Activated naive CD4-positive, alpha-beta T cell treated with Interleukin-2 at 50 U/mL for 16 hours (primary cell): ENCODE results near the gene GPR39.

Source experiments
- DNase-seq: peaks from one replicate; pipeline ENCODE4 v3.0.0-alpha.2; 2020

GPR39 gene

GRCh38 chr2:132581591-132581990, 165.0 kb downstream of the GPR39 start:
- no peak for DNase-seq

- no peak for DNase-seq
Measured at GRCh38 chr2:132581991-132582738, 165.6 kb downstream of the GPR39 start.

- DNase-seq: no peak
Measured at GRCh38 chr2:132583666-132584360, 167.2 kb downstream of the GPR39 start.

GRCh38 chr2:132584976-132585817, 168.6 kb downstream of the GPR39 start:
- DNase-seq: no peak

GRCh38 chr2:132586101-132586511, 169.5 kb downstream of the GPR39 start:
- DNase-seq: no peak

GRCh38 chr2:132586835-132587234, 170.2 kb downstream of the GPR39 start:
- no peak for DNase-seq

GRCh38 chr2:132588576-132588975, 172.0 kb downstream of the GPR39 start:
- no peak for DNase-seq

- DNase-seq: no peak
Measured at GRCh38 chr2:132589111-132589830, 172.7 kb downstream of the GPR39 start.

- no peak for DNase-seq
Measured at GRCh38 chr2:132589966-132590365, 173.4 kb downstream of the GPR39 start.

GRCh38 chr2:132593171-132593570, 176.6 kb downstream of the GPR39 start:
- DNase-seq: no peak

GRCh38 chr2:132595186-132595585, 178.6 kb downstream of the GPR39 start:
- no peak for DNase-seq

- no peak for DNase-seq
Measured at GRCh38 chr2:132595693-132596092, 179.1 kb downstream of the GPR39 start.

GRCh38 chr2:132597166-132597565, 180.6 kb downstream of the GPR39 start:
- no peak for DNase-seq

GRCh38 chr2:132597831-132598230, 181.2 kb downstream of the GPR39 start:
- no peak for DNase-seq

GRCh38 chr2:132598536-132598935, 181.9 kb downstream of the GPR39 start:
- no peak for DNase-seq

GRCh38 chr2:132599556-132599955, 183.0 kb downstream of the GPR39 start:
- no peak for DNase-seq

GRCh38 chr2:132604561-132604960, 188.0 kb downstream of the GPR39 start:
- no peak for DNase-seq

GRCh38 chr2:132605236-132606180, 188.9 kb downstream of the GPR39 start:
- no peak for DNase-seq

- DNase-seq: no peak
Measured at GRCh38 chr2:132606649-132607048, 190.0 kb downstream of the GPR39 start.

- DNase-seq: no peak
Measured at GRCh38 chr2:132607426-132608090, 191.0 kb downstream of the GPR39 start.

GRCh38 chr2:132608311-132608710, 191.7 kb downstream of the GPR39 start:
- DNase-seq: no peak
